SW480 (cell line): ENCODE data around the gene CTNNA3.

Source experiments
- DNase-seq: peaks from one replicate; pipeline ENCODE4 v3.0.0-alpha.2; 2016; ENCODE audit warnings: low spot score

The CTNNA3 gene

DNA sequence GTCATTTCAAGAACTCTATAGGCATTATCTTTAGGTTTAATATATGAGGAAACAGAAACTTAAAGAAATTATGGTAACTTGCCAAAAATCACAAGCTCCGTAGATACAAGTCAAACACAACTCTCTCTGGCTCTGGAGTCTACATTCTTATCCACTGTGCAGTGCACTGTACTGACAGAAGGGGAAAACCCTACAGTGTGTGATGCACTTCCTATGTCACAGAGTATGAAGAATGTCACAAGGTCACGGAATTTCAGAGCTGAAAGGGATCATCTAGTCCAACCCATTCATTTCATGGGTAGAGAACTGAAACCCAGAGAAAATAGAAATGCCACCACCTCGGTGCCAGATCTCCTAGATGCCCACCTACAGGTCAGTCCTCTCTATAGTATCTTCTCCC, 684.0 kb downstream of the CTNNA3 start:
- DNase-seq: no peak

GRCh38 chr10:67011480-67011879, 684.5 kb downstream of the CTNNA3 start:
- DNase-seq: no peak

DNA sequence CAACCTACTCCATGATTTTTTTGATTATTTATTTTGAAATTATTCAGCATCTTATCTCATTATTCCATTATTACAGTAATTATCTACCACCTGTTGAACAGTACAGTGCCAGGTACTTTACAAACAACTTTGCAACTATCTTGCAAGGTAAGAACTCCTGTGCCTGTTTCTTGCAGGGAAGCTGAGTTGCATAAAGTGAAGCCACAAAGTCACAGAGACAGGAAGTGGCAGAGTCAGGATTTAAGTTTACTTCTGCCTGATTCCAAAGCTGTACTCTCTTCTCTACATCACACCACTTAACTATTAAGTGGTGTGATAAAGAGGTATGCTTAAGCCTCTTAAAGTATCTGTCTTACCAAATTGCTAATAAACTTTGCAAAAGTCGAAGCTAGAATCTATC, 690.0 kb downstream of the CTNNA3 start:
- no peak for DNase-seq

- DNase-seq: no peak
These were observed 691.3 kb downstream of the CTNNA3 start for GRCh38 chr10:67004690-67005089.

DNA sequence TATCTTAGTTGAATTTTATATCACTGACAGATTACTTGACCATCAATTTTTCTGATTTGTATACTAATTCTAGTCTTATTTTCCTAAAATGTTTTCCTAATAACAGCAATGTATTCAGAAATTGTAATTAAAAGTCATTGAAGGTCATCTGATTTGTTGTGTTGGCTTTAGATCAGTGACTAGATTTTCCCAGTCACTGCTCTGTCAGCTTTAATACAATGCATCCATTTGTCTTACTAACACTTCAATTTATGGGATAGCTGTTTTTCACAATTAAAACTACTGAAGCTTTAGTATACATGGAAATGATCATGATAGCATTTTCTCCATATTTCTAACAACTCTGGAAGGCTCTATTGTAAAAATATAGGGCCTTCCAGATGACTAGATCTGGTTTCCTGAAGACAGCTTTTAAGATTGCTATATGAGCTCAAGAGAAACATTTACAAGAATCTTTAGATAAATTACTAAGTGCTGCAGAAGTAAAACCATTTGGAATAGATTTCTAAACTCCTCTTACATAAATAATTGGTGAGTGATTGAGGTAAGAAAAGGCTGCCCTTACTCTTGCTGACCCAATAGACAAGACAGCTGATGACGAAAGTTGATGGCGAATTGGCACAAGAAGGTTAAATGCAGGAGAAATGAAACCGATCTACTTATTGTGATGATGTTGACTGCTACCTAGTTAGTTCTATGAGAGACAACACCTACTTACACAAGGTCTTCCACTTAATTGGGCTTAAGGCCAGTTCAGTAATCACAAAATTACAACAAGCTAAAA, 696.0 kb downstream of the CTNNA3 start:
- DNase-seq: no peak

- no peak for DNase-seq
These were observed 699.0 kb downstream of the CTNNA3 start for GRCh38 chr10:66996996-66997395.

- DNase-seq: no peak
These were observed 705.7 kb downstream of the CTNNA3 start for GRCh38 chr10:66990143-66990830.

DNA sequence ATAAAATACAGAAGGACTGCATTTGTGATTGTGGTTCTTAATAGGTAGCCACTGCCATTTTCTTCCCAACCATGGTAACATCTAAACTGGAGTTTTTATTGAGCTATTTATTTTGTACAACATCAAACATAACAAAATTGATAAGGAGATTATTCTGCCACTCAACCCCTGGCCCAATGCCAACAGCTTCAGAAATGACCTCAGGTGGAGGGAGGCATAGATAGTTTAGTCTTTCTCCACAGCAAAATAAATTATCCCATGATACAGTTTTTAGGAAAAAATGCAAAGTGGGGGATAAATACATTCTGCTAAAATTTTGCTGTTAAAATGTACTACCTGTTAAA, 712.5 kb downstream of the CTNNA3 start:
- no peak for DNase-seq

DNA sequence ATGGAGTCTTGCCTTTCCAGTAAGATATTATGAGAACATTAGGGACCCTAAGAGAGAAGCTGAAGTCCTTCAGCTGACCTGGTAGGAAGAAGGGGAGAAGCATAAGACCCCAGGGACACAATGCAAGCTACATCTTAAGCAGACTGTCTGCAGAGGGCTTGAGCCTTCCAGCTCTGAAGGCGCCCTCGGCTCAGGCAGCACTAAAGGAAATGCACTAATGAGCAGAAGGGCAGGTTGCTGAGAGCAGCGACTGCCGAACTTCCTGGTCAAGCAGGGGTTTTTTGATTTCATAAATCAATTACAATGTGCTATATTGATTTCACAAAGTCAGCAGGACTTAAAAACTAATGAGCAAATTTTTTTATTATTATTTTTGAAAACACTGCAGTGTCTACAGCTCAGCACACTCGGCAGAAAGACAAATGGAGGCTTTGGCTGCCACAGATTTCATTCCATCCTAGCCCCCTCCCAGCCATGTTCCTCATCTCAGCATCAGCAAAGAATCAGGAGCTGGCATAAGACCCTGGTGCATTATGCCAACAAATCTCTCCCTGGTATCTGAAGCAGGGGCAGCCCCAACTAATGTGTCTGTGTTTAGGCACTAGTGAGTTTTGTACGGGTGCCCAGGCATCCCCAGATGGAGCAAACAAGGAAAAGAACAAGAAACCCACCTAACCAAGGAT, 713.1 kb downstream of the CTNNA3 start:
- DNase-seq: no peak

DNA sequence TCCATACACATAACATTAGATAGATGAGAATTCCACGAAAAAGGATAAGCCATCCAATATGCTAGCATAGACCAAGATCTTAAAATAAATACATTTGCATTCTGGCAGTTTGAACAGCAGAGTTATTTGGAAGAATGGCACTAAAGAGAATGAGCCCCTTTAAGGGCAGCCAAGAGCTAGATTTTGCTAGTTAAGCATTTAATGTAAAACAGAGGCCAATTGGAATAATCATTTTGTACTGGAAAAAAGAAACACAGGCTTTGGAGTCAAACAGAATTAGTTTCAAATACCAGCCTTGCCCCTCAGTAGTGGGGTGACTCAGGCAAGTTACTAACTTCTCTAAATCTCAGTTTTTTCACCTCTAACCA, 714.0 kb downstream of the CTNNA3 start:
- DNase-seq: no peak

DNA sequence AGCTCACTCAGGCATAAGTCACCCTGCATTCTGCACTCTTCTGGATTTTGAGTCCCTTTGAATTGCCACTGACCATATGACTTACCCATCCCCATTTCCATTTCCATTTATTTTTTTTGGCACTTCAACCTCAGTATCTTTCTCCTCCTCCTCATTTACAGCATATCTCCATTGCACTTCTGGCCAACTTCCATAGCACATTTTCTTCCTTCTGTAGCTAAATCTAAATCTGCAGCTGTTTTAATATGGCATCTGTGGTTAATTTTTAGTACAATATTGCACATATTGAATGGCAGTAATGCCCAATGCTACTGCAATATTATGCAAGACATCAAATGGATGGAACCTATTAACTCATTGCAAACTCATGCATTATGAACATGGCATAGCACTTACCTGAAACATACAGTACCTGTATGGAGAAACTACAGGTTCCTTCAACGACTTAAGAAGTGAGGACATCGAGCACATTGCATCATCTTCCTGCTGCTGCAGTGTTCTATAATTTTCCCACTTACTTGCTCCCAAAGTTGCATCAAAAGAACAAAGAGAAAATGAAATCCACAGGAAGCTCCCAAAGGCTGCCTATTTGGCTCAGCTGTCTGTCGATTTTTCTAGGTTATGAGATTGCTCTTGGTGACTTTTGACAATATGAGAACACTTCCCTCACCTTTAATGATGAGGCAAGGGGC, 714.5 kb downstream of the CTNNA3 start:
- DNase-seq: no peak

DNA sequence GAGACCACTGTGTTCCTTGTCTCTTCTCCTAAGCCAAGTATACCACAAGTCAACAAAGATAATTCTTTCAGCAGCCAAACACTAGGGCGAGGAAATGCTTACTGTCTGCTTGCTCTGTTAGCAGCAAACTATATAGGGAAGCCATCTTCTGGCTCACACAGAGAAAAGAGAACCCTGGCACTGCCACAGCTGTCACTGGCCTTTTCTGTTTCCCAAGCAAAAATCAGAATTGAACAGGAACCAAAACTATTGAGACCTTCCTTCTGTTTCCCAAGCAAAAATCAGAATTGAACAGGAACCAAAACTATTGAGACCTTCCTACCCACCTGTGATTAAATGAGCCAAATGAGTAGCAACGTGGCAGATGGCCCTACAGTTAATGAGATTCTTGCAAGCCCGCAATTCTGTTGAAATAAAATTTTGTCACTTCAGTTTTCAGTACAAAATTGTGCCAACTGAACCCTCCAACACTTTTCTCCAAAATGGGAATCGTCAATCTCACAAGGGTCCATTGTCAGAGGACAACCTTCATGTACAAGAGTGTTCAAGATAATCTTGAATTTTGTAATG, 715.7 kb downstream of the CTNNA3 start:
- DNase-seq: no peak

DNA sequence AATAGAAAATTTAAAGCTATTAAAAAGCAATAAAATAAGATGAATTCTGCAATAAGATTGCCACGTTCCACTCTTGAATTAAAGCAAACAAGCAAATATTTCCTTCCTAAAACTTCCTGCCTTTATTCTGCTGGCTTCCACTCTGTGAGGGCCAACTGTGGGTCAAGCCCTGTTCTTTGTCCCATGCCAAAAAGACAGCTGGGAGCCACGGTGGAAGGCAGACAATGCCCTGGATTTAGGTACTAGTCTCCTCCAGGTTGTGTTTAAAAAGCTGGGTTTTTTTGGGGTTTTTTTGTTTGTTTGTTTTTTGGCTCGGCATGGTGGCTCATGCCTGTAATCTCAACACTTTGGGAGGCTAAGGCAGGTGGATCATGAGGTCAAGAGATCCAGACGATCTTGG, 731.0 kb downstream of the CTNNA3 start:
- no peak for DNase-seq

GRCh38 chr10:66958466-66958865, 737.5 kb downstream of the CTNNA3 start:
- DNase-seq: no peak

DNA sequence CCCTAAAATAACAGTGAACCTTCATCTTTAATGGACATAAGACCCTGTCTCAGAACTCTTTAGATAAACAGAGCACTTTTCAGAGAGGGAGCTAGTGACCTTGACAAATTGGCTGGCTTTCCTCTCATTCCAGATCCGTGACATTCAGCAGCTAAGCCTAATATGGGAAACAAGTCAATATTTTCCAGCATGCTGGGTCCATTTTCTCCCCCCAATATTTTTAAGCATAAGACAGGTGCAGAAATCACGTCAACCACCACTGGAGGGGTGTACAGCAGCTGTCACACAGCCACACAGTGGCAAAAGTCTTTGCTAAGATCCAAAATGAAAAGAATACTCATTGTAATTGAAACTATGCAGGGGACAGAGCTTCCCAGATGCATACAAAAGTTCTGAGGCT, 744.1 kb downstream of the CTNNA3 start:
- DNase-seq: no peak

DNA sequence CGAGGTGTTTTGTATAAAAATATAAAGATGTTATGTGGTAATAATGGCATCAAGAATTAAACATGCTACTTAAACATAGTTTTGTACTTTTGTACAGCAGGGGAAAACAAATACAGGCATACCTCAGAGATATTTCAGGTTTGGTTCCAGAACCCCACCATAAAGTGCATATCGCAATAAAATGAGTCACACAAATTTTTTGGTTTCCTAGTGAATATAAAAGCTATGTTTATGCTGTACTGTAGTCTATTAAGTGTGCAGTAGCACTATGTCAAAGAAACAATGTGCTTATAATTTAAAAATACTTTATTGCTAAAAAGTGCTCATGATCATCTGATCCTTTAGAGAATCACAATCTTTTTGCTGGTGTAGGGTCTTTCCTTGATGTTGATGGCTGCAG, 752.4 kb downstream of the CTNNA3 start:
- no peak for DNase-seq

DNA sequence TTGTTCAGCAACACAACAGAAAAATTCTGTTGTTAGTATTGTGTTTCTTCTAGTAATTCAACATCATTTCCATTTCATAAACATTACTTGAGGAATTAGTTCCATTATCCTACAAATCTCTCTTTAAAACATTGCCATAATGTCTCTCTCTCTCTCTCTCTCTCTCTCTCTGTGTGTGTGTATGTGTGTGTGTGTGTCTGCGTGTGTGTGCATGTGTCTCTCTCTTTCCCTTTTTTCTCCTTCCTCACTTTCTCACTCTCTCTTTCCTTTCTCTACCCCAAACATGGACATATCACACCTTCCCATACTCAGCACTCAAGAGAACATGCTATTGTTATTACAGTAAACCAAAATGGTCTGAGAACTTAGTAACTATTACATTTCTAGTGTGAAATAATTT, 753.6 kb downstream of the CTNNA3 start:
- DNase-seq: no peak

- DNase-seq: no peak
These were observed 754.5 kb downstream of the CTNNA3 start for GRCh38 chr10:66941491-66941890.

- no peak for DNase-seq
These were observed 755.0 kb downstream of the CTNNA3 start for GRCh38 chr10:66940965-66941364.

DNA sequence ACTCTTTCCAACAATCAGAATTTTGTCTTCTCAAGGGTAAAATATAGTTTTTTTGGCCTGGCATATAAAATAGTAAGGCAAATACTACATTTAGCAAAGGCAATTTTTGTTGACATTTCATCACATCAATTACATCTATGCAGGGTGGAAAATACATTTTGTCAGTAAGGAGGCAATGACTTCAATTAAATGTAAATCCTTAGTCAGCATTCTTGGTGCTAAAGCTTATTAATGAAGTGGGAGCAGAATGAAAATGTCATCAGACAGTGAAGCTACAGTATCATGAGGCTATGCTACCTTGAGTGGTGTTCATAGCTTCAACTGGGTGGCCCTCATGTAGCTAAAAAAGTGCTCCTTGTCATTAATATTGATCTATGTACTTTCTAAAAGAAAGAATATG, 761.3 kb downstream of the CTNNA3 start:
- DNase-seq: no peak

DNA sequence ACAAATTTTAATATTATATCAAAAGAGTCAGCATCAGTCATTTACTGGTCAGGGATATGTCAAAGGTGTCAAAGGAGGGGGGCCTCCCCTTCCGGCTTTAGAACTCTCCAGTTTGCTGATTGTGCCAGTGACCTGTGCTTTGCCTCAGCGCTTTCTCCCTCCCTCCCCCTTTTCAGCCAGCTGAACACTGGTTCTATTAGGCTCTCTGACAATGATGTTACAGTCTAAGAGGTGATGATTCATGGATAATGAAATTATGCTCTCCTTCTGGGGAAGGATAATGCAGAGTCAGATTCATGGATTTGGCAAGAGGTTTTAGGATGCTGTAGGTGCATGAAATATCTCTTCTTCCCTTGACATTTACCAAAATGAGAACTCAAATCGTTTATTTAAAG, 764.0 kb downstream of the CTNNA3 start:
- no peak for DNase-seq

DNA sequence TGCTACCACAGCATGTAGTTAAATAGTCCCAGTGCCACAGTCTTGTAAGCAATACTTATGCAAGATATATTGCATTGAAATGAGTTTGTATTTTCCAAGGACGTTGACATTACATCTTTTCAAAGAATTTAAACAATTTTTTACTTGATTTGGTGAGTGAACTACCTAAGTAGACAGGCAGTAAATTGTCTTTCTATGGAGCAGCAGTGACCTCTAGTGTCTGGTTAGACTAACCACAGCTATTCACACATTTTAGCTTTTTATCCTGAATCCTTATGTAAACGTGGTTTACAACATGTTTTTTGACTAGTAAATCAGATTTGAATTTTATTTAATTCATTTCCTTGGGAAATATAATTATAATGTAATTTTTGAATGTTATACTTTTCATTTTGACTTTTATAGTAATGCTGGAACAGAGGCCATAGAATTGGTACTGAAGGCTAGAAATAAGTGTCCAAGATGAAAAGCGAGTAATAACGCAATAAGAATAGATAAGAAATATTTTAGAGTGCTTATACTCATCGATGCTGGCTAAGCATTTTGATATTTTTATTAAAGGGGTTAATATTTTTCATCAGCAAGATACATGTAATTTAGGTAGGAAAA, 764.6 kb downstream of the CTNNA3 start:
- peak; percentile 53 for DNase-seq
